ENCODE data around the gene SCNN1A. TPM values are rescaled to one million over a fixed set of nuclear protein-coding genes. Genes with fewer than 3 reads are reported as not detected.

Gene SCNN1A
- total and polyA plus RNA-seq, 2 of the 13 experiments (the other 11 are each of a cell fraction or from before 2014, with no cell fraction given) = 1.5 to 14.6 TPM

GRCh38 chr12:6336079-6336888, 39.1 kb downstream of the SCNN1A start (continued):
- TF ChIP-seq ZUFSP (CRISPR knock-in tag; IDR thresholded peaks at IDR 0.05; ENCODE audit: borderline replicate concordance) = no peak
- TF ChIP-seq JUN (CRISPR knock-in tag; IDR thresholded peaks at IDR 0.05) = no peak
- TF ChIP-seq SMAD9 (CRISPR knock-in tag; IDR thresholded peaks at IDR 0.05) = no peak
- no peak for TF ChIP-seq ZNF446 (CRISPR knock-in tag; IDR thresholded peaks at IDR 0.05)
- TF ChIP-seq RCOR2 (CRISPR knock-in tag; IDR thresholded peaks at IDR 0.05) = peak; percentile 35; the same call in 1 of the 2 replicates
- 0 out of 2 replicates have a peak, but pooled peaks have one; percentile 58 for TF ChIP-seq ZNF138 (CRISPR knock-in tag; IDR thresholded peaks at IDR 0.05; ENCODE audit: low read depth)
- TF ChIP-seq THRA (CRISPR knock-in tag; IDR thresholded peaks at IDR 0.05; ENCODE audit: borderline replicate concordance) = peak; percentile 65; the same call in 1 of the 2 replicates
- TF ChIP-seq PRDM15 (CRISPR knock-in tag; IDR thresholded peaks at IDR 0.05) = peak; percentile 91
- peak; percentile 51 for TF ChIP-seq FOXP4 (CRISPR knock-in tag; IDR thresholded peaks at IDR 0.05)
- TF ChIP-seq ZFP62 (CRISPR knock-in tag; IDR thresholded peaks at IDR 0.05) = no peak
- TF ChIP-seq NFYC (CRISPR knock-in tag; IDR thresholded peaks at IDR 0.05) = no peak
- TF ChIP-seq ZFP37 (CRISPR knock-in tag; IDR thresholded peaks at IDR 0.05; ENCODE audit: borderline replicate concordance) = 0 out of 2 replicates have a peak, but pooled peaks have one; percentile 17
- no peak for TF ChIP-seq ZSCAN21 (CRISPR knock-in tag; IDR thresholded peaks at IDR 0.05; ENCODE audit: borderline replicate concordance)
- no peak for TF ChIP-seq ZNF12 (CRISPR knock-in tag; IDR thresholded peaks at IDR 0.05)
- TF ChIP-seq RBFOX2 (IDR thresholded peaks at IDR 0.05; ENCODE audit: low read depth, low read length) = peak; percentile 74
- TF ChIP-seq SRSF4 (IDR thresholded peaks at IDR 0.05; ENCODE audit: low read depth, low read length, poor library complexity, severe bottlenecking) = no peak
- TF ChIP-seq MAFG (CRISPR knock-in tag; IDR thresholded peaks at IDR 0.05) = peak; percentile 89
- TF ChIP-seq GZF1 (CRISPR knock-in tag; IDR thresholded peaks at IDR 0.05) = 0 out of 2 replicates have a peak, but pooled peaks have one; percentile 13
- TF ChIP-seq JDP2 (CRISPR knock-in tag; IDR thresholded peaks at IDR 0.05; ENCODE audit: borderline replicate concordance) = no peak; the same call in 1 of the 2 replicates

Data from HepG2 (cell line).